OCI-LY1 (cell line): Measurements from ENCODE around the gene CORO2B.

Experiments used
- H2AFZ ChIP-seq: fragments of 200-600 bp; sonication (generic), shearing (Covaris generic); 2 replicates; pipeline ENCODE4 v1.6.0; 2014; ENCODE audit warnings: antibody characterized with exemption, mild to moderate bottlenecking, low read length
- H3F3A ChIP-seq: fragments of 200-600 bp; sonication (generic), shearing (Covaris generic); 2 replicates; pipeline ENCODE4 v1.6.0; 2014; ENCODE audit warnings: mild to moderate bottlenecking, antibody characterized with exemption, low read length, moderate library complexity; ENCODE audit not compliant: insufficient read depth
- H3K27ac ChIP-seq: fragments of 200-600 bp; sonication (generic); 2 replicates; pipeline ENCODE4 v1.5.1; 2014; ENCODE audit warnings: low read length, mixed run types, mild to moderate bottlenecking, low read depth; ENCODE audit not compliant: poor library complexity, severe bottlenecking
- H3K27me3 ChIP-seq: fragments of 200-600 bp; sonication (generic); 2 replicates; pipeline ENCODE4 v1.6.0; 2014; ENCODE audit warnings: antibody characterized with exemption, mild to moderate bottlenecking, low read length, moderate library complexity; ENCODE audit not compliant: insufficient read depth
- H3K36me3 ChIP-seq: fragments of 200-600 bp; sonication (generic); 2 replicates; pipeline ENCODE4 v1.6.1; 2014; ENCODE audit warnings: mild to moderate bottlenecking, antibody characterized with exemption, low read length, moderate library complexity, mixed read lengths; ENCODE audit not compliant: insufficient read depth
- H3K4me1 ChIP-seq: fragments of 200-600 bp; sonication (generic); 2 replicates; pipeline ENCODE4 v1.5.1; 2014; ENCODE audit warnings: mild to moderate bottlenecking, low read length, moderate library complexity; ENCODE audit not compliant: insufficient read depth, severe bottlenecking
- H3K4me2 ChIP-seq: fragments of 200-600 bp; sonication (generic), shearing (Covaris generic); 2 replicates; pipeline ENCODE4 v1.6.1; 2014; ENCODE audit warnings: low read length
- H3K4me3 ChIP-seq: fragments of 200-600 bp; sonication (generic); 2 replicates; pipeline ENCODE4 v1.5.1; 2014; ENCODE audit warnings: low read length, low read depth, mild to moderate bottlenecking, mixed read lengths; ENCODE audit not compliant: poor library complexity, severe bottlenecking
- H3K79me2 ChIP-seq: fragments of 200-600 bp; shearing (Covaris generic); 2 replicates; pipeline ENCODE4 v1.6.1; 2016; ENCODE audit warnings: mixed run types, low read length, mixed read lengths; ENCODE audit not compliant: insufficient read depth
- H3K9ac ChIP-seq: fragments of 200-600 bp; sonication (generic), shearing (Covaris generic); 2 replicates; pipeline ENCODE4 v1.6.1; 2014; ENCODE audit warnings: mild to moderate bottlenecking, low read length, mixed read lengths
- H3K9me2 ChIP-seq: fragments of 200-600 bp; sonication (generic), shearing (Covaris generic); 2 replicates; pipeline ENCODE4 v1.6.1; 2014; ENCODE audit warnings: low read depth, mild to moderate bottlenecking, low read length, mixed read lengths
- H3K9me3 ChIP-seq: fragments of 200-600 bp; shearing (Covaris generic); 2 replicates; pipeline ENCODE4 v1.6.1; 2014; ENCODE audit warnings: low read length, mixed read lengths
- H4K20me1 ChIP-seq: fragments of 200-600 bp; sonication (generic), shearing (Covaris generic); 2 replicates; pipeline ENCODE4 v1.6.0; 2016; ENCODE audit warnings: mild to moderate bottlenecking, low read length; ENCODE audit not compliant: insufficient read depth
- EZH2 ChIP-seq: fragments of 200-600 bp; sonication (generic), shearing (Covaris generic); IDR thresholded peaks from 2 replicates; pipeline ENCODE4 v1.8.0; 2017; ENCODE audit warnings: borderline replicate concordance, mixed run types, mild to moderate bottlenecking, antibody characterized with exemption, low read length, moderate library complexity, mixed read lengths
- TF ChIP-seq, protein P1 (sequence below): fragments of 200-600 bp; sonication (generic), shearing (Covaris generic); IDR thresholded peaks from 2 replicates; pipeline ENCODE4 v1.5.1; 2017; ENCODE audit warnings: mild to moderate bottlenecking, antibody characterized with exemption, low read length, moderate library complexity, mixed read lengths

Gene CORO2B

DNA sequence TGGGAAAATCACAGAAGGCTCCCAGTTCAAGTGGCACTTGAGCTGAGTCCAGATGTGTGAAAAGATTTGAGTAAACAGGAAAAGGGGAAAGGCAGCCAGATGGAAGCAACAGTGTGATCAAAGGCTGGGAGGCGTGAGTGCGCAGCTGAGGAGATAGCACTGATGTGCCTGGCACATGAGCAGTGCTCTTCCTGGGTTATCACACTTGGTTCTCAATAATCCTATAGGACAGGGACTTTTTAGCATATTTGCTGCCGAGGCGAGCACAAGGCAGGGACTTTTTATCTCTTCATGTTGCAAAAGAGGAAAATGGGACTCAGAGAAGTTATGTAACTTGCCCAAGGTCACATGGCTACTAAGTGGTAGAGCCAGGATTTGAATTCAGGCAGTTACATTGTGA, 39.6 kb downstream of the CORO2B start:
- no peaks in the 10 kb centered on the region for H3K4me1 ChIP-seq
- no peak overlapping the region for H3K27ac ChIP-seq
- peaks cover 16% of the 10 kb centered on the region; the same call in 1 of the 2 replicates for H3K27me3 ChIP-seq
- H3F3A ChIP-seq = no peaks in the 10 kb centered on the region
- H3K4me2 ChIP-seq = no peak overlapping the region
- no peaks in the 10 kb centered on the region for H3K9me2 ChIP-seq
- H3K79me2 ChIP-seq = no peaks in the 10 kb centered on the region
- H3K9ac ChIP-seq = no peak overlapping the region
- no peaks in the 10 kb centered on the region for H4K20me1 ChIP-seq
- TF ChIP-seq EZH2 = no peak
- TF ChIP-seq, protein P1, sequence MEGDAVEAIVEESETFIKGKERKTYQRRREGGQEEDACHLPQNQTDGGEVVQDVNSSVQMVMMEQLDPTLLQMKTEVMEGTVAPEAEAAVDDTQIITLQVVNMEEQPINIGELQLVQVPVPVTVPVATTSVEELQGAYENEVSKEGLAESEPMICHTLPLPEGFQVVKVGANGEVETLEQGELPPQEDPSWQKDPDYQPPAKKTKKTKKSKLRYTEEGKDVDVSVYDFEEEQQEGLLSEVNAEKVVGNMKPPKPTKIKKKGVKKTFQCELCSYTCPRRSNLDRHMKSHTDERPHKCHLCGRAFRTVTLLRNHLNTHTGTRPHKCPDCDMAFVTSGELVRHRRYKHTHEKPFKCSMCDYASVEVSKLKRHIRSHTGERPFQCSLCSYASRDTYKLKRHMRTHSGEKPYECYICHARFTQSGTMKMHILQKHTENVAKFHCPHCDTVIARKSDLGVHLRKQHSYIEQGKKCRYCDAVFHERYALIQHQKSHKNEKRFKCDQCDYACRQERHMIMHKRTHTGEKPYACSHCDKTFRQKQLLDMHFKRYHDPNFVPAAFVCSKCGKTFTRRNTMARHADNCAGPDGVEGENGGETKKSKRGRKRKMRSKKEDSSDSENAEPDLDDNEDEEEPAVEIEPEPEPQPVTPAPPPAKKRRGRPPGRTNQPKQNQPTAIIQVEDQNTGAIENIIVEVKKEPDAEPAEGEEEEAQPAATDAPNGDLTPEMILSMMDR = no peak
- no peak overlapping the region for H2AFZ ChIP-seq
- H3K36me3 ChIP-seq = no peaks in the 10 kb centered on the region
- no peak overlapping the region for H3K4me3 ChIP-seq
- H3K9me3 ChIP-seq = no peaks in the 10 kb centered on the region

DNA sequence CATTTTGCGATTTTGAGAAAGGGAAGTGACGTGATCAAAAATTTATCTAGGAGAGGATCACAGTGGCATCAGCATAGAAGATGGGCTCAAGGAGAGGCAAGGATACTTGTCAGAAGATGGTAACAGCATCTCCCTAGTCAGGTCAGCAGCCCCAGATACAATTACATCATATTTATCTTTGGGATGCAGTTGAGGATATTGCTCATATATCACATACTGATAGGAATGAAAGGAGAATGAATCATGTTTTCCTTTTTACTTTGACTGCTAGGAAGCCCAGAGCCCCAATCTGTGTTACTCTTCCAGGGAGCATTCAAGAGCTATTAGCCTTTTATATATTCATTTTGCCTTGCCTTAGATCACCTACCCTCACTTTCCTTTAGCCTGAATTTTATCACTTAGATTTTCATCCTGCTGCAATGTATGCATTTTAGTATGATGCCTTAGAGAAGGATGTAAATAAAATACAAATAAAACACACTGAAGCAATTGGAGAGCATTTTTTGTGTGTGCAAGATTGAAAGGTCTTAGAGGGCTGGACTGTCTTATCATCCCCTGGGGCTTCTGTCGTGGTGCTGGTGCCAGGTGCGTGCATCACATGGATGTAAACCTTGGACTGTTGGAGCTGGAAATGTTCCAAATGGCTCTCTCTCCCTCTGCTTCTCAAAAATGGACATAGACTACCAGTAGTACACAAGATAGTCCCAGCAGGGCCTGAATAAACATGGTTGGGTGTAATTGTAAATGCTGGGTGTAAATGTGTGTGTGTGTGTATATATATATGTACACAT, 40.3 kb downstream of the CORO2B start:
- H3K36me3 ChIP-seq = no peaks in the 10 kb centered on the region
- no peak overlapping the region for H3K4me2 ChIP-seq
- no peaks in the 10 kb centered on the region for H3K9me3 ChIP-seq
- no peaks in the 10 kb centered on the region for H3K4me1 ChIP-seq
- H3K27ac ChIP-seq = no peak overlapping the region
- H3K9ac ChIP-seq = no peak overlapping the region
- no peak overlapping the region for H2AFZ ChIP-seq
- TF ChIP-seq EZH2 = no peak
- TF ChIP-seq, protein P1 = no peak
- H3F3A ChIP-seq = no peaks in the 10 kb centered on the region
- no peaks in the 10 kb centered on the region for H3K9me2 ChIP-seq
- no peak overlapping the region for H3K4me3 ChIP-seq
- no peaks in the 10 kb centered on the region for H3K79me2 ChIP-seq
- H4K20me1 ChIP-seq = no peaks in the 10 kb centered on the region
- peaks cover 16% of the 10 kb centered on the region; the same call in 1 of the 2 replicates for H3K27me3 ChIP-seq

DNA sequence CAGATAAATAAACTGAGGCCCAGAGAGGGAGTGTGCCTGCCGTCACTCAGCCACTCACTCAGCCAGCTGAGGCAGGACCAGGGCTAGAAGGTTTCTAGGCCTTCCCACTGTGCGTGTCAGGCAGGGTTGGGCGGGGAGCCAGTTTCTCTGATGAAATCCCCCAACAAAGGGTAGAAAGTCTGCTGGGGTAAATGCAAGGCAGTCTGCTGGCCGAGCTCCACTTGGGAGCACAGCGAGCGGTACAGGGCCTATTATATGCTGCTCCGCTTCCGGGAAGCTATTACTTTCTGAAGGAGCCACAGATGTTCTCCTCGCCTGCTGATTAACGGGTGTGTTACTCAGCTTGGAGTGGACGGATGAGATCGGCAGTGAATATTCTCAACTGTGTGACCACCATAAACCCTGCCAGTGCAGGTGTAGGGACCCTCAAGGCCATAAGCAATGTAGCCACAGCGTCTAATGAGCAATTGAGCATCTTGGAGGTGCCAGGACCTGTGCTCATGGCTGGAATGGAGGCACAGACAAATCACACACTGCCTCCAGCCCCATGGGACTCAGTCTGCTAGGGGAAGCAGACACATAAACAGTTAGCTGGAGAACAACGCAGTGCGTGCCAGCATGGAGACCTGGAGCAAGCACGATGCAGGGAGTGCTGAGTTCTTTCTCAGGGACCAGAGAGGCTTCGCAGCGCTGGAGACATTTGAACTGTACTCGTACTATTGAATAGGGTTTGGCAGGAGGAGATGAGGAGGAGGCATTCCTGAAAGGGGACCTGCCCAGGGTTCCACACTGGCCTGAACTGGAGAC, 42.1 kb downstream of the CORO2B start:
- no peaks in the 10 kb centered on the region for H4K20me1 ChIP-seq
- H3K27me3 ChIP-seq = peaks cover 5% of the 10 kb centered on the region; the same call in 1 of the 2 replicates
- no peak overlapping the region for H3K4me3 ChIP-seq
- H2AFZ ChIP-seq = no peak overlapping the region
- TF ChIP-seq, protein P1 = no peak
- TF ChIP-seq EZH2 = no peak
- H3K36me3 ChIP-seq = no peaks in the 10 kb centered on the region
- H3K27ac ChIP-seq = no peak overlapping the region
- no peak overlapping the region for H3K4me2 ChIP-seq
- H3K9me2 ChIP-seq = no peaks in the 10 kb centered on the region
- H3F3A ChIP-seq = no peaks in the 10 kb centered on the region
- H3K4me1 ChIP-seq = no peaks in the 10 kb centered on the region
- no peaks in the 10 kb centered on the region for H3K9me3 ChIP-seq
- no peak overlapping the region for H3K9ac ChIP-seq
- H3K79me2 ChIP-seq = no peaks in the 10 kb centered on the region
